GM19238 (cell line): Measurements from ENCODE around the gene ATAD5.
A peak's percentile ranks its signal among the peaks of the same experiment; 100 is the strongest.
"Not testable (repeated sequence)": the region's sequence is repeated elsewhere in the genome, so short reads cannot be mapped to it uniquely, and the experiment has no call there.

ENCODE experiments used
- DNase-seq: peaks from one replicate; pipeline ENCODE4 v3.0.0; 2011; ENCODE audit warnings: low spot score; ENCODE audit not compliant: insufficient read length

The ATAD5 gene

DNA sequence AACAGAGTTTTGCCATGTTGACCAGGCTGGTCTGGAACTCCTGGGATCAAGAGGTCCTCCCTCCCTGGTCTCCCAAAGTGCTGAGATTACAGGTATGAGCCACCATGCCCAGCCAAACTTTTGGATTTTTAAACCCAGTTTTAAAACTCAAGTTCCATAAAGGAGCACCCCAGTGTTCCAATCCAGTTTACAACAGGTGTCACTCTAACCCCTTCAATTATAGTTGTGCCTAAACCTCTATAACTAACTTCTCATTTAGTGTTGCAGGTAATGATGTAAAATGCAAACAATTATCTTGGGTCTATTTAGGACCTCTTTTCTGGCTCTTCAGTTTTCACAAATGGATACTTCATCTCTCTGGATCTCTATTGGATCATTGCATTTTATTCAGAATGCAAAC, 82.2 kb downstream of the ATAD5 start:
- DNase-seq = no peak

DNA sequence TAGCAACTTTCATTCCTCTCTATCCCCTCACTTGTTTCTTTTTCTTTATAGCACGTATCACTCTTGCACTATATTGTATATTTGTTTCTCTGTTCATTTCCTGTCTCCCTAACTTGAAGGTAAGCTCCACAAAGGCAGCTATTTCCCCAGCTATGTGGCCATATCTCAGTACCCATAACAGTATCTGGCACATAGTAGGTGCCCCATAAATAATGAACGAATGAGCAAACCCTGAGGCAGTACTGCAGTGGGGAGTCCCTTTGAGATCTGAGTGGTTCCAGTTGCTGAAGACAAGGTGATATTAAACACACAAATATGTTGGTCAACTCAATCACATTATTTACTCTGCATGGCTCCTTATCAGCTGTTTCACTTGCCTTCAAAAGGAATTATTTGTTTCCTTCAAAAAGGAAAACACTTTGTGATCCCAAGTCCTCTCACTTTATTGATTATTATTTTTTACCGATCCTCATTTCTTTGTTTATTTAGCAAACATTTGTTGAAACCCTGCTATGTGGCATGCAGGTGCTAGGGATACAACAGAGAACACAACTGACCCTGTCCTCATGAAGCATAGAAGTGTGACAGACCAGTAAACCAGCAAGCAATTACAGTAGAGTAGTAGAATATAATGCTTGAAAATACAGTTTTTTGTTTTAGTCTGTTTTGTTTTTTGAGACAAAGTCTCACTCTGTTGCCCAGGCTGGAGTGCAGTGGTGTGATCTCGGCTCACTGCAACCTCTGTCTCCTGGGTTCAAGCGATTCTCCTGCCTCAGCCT, 84.3 kb downstream of the ATAD5 start:
- DNase-seq = no peak

DNA sequence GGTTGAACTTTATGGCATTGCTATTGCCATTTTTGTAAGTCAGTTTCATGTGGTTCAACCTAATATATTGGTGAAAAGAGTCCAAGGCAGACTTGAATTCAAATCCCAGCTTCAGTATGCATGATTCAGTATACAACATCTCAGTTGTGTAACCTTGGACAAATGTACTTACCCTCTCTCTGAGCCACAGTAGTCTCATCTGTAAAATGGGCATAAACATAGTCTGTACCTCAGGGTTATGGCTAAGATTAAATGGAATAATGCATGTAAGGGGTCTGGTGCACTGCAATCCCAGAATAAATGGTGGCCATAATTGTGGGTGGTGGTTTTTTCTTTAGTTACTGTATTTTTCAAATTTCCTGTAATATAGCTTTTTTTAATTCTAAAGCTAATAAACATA, 85.3 kb downstream of the ATAD5 start:
- DNase-seq = no peak

- no peak for DNase-seq
These were observed 88.5 kb downstream of the ATAD5 start for GRCh38 chr17:30920282-30920681.

GRCh38 chr17:30920683-30921543, 89.1 kb downstream of the ATAD5 start:
- DNase-seq = no peak

- DNase-seq = no peak
These were observed 89.9 kb downstream of the ATAD5 start, which contains the start of gene ADAP2 for GRCh38 chr17:30921544-30922196. Gene ADAP2, plus strand, starts transcription at chr17:30921945. Its CDS starts 70 bp downstream, at chr17:30922015.

DNA sequence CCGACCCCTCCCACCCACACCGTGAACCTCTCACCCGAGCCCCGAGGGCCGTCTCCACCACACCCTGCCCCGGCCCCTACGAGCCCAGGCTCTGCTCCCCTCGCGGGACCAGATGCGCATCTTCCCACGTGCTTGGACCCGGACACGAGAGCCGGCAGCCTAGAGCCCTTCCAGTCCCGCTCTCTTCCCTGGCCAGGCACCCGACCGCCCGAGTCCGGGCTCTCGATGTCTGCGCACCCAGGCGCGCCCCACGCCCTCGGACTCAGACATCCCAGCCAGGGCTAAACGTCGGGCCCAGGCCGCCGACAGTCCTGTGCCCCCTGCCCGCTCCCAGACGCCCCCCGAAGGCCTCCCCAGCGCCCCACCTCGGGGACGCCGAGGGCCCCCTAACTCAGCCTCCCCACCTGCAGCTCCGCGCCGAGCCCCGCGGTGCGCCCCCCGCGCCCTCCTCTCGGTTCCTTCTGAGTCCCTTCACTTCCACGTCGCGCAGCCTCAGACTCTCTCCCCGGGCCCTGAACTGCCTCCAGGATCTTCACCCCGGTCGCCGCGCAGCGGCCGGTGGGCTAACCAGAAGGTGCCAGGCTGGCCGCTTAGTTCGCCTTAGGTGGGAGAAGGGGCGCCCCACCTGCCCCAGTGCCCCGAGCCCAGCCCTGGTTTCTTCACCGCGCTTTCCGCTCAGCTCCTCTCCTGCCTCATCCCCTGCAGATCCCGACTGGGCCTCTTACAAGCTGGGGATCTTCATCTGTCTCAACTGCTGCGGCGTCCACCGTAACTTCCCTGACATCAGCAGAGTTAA, 90.7 kb downstream of the ATAD5 start:
- no peak for DNase-seq

- no peak for DNase-seq
These were observed 92.6 kb downstream of the ATAD5 start for GRCh38 chr17:30924341-30924740.

DNA sequence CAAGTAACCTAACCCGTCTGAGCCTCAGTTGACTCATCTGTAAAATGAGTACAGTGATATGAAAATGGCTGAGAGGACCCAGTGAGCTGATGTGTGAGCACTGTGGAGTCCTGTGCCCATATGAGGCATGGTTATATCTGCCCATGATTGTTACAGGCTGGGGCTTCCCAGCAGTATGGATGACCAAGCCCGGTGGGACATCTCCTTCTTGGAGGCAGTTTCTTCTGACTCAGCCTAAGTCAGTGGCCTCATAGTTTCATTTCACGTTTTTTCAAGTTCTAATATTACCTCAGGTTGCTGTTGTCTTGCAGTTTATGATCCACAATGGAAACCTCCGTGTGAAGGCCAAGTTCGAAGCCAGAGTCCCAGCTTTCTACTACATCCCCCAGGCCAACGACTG, 94.8 kb downstream of the ATAD5 start:
- no peak for DNase-seq

- DNase-seq = no peak
These were observed 96.0 kb downstream of the ATAD5 start for GRCh38 chr17:30927756-30928155.

DNA sequence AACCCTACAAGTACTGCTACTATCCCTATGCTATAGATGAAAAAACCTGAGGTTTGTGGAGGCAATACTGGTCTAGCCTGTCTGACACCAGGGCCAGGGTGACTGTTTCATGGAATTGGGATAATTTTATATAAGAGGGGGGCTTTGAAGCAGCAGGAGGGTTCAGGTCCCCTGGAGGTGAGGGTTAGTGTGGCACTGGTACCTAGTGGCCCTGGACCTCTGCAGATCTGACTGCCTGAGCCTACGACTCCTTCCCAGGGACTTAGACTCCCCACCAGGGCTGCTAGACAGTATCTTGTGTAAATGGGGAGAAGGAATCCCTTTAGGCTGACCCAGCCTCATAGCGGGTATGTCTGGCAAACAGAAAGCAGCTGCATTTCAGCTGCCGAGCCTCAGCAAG, 96.8 kb downstream of the ATAD5 start:
- DNase-seq = no peak

DNA sequence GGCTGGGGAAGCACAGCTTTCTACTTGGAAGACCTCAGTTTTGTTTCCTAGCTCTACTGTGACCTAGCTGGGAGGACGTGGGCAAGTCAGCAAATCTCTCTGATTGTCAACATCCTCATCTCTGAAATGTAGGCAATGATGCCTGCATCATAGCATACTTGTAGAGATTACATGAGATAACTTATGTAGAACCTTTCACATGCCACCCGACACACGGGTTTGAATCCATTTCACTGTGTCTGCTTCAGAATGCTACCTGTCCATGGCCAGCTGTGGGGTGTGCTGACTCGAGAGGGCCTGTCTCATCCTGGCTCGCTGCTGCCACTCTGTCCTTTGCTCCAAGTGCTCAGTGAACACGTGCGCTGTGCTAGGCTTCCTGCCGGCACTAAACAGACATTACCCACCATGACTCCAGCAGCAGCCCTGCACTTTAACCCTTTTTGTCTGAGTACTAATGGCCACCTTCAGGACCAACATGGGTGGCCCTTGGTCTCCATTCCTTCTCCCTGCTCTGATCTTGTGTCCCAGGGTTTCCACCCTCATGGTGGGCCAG, 97.4 kb downstream of the ATAD5 start:
- DNase-seq = no peak

DNA sequence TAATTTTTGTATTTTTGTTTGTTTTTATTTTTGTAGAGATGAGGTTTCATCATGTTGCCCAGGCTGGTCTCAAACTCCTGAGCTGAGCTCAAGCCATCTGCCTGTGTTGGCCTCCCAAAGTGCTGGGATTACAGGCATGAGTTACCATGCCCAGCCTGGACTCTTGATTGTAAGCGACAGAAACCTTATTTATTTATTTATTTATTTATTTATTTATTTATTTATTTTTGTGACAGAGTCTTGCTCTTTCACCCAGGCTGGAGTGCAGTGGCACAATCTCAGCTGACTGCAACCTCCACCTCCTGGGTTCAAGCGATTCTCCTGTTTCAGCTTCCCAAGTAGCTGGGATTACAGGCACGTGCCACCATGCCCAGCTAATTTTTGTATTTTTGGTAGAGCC, 98.1 kb downstream of the ATAD5 start:
- DNase-seq = not testable (repeated sequence)

DNA sequence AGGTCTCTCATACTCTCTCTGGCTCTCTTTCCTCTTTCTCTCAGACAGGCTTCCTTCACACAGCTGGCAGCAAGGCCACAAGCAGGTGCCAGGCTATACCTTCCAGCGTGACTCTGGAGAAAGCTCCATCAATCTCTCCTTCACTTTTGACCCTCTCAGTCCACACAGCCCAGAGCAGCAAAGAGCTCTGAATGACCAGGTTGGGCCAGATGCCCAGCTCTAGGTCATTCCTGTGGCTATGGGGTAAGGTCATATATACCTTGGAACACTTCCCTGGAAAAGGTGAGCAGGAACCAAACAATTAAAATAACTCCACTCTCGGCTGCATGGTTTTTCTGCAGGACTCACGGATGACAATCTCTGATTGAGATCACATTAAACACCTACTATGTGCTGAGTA, 98.7 kb downstream of the ATAD5 start:
- no peak for DNase-seq

DNA sequence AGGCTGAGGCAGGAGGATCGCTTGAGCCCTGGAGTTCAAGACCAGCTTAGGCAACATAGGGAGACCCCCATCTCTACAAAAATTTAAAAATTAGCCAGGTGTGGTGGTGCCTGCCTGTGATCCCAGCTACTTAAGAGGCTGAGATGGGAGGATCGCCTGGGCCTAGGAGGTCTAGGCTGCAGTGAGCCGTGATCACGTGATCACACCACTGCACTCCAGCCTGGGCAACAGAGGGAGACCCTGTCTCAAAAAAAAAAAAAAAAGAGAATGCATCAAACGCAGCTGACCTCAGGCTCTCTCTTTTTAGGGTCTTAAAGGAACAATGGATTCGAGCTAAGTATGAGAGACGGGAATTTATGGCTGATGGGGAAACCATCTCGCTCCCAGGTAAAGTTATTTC, 99.8 kb downstream of the ATAD5 start:
- DNase-seq = not testable (repeated sequence)

DNA sequence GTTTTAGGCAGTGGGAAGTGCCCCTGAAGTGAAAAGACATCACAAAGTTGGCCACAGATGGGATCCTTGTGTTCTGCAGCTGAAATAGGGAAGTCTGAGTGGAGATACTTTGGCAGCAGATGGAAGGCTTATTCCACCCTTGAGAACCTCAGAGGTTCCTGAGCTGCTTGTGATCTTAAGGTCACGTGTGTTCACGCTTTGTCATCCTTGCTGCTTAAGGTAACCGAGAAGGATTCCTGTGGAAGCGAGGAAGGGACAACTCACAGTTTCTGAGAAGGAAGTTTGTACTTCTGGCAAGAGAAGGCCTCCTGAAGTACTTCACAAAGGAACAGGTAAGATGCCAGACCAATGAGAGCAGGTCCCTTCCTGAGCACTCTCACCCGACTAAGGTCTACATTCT, 102.2 kb downstream of the ATAD5 start:
- no peak for DNase-seq

DNA sequence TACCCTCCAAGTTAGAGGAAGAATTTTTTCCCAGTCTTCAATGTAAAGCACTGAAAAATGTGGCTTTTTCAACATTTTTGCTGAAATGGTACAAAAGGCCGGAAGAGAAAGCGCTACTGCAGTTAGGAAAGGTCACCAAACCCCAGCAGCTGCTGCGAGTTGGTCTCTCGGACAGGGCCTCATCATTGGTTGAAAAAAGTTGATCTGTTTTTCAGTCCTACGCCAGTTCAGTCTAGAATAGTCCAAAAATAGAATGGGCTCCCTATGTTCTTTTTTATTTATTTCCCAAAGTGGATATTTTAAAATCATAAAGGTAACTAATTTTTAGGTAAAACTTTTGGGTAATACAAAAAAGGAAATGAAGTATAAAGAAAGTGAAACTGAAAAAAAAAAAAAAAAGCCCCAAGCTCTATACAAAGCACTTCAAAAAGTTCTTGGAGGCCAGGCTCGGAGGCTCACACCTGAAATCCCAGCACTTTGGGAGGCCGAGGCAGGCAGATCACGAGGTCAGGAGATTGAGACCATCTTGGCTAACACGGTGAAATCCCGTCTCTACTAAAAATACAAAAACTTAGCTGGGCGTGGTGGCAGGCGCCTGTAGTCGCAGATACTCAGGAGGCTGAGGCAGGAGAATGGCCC, 107.4 kb downstream of the ATAD5 start:
- DNase-seq = peak; percentile 47

DNA sequence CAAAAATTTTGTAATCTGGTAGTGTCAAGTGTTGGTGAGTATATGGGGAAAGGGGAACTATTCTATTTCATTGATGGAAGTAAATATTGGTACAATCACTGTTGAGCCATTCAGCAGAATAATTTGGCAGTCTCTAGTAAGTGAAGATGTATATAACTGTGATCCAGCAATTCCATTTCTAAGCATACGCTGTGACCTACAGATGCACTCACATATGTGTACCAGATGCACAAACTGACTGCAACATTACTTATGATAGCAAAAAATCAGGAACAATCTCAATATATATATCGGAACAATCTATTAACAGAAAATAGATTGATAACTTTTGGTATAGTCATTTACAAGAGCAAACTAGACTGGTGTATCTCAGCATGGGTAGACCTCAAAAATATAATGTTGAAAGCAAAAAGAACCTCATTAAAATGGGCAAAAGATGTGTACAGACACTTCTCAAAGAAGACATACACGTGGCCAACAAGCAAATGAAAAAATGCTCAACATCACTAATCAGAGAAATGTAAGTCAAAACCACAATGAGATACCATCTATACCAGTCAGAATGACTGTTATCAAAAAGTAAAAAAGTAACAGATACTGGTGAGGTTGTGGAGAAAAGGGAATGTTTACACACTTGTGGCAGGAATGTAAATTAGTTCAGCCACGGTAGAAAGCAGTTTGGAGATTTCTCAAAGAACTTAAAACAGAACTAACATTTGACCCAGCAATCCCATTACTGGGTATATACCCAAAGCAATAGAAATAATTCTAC, 110.7 kb downstream of the ATAD5 start:
- DNase-seq = no peak
